ENCODE data around the gene RAMP2. TPM values are rescaled to one million over a fixed set of nuclear protein-coding genes. Genes with fewer than 3 reads are reported as not detected.

RAMP2 gene
- polyA plus RNA-seq, 4 donors, result 1.1 to 48.2 (median 16.4) TPM

- Histone ChIP-seq H3K27ac (ENCODE audit: low read depth in 1 of 3, low read length in 2 of 3) (peak within 1 kb of the TSS; percentile 82 to 92 (median 87)), H3K4me3 (ENCODE audit: low read depth in 1 of 3, low read length in 3 of 3) (peak within 1 kb of the TSS; percentile 81 to 94 (median 94)), H3K9me3 (ENCODE audit: control insufficient read depth in 2 of 2, insufficient read depth in 1 of 2, low read depth in 1 of 2, low read length in 1 of 2) (no peaks in the 10 kb centered on the region), H3K4me1 (ENCODE audit: control insufficient read depth in 3 of 3, insufficient read depth in 2 of 3, low read depth in 1 of 3, low read length in 2 of 3) (peaks cover 2 to 40% (median 5%) of the 10 kb centered on the region in 3 donors), H3K27me3 (ENCODE audit: control insufficient read depth in 3 of 3, insufficient read depth in 3 of 3, low read length in 3 of 3) (no peaks in the 10 kb centered on the region), H3K36me3 (ENCODE audit: control insufficient read depth in 3 of 3, insufficient read depth in 2 of 3, low read depth in 1 of 3, low read length in 3 of 3) (peaks cover 0 to 28% (median 0%) of the 10 kb centered on the region in 3 donors)
- no peak for FAIRE-seq
- peak; percentile 88 to 94 for DNase-seq
- 26% methylated on average over 66 of the region's 66 CpGs for WGBS, 3 donors
These were observed 37.7 kb downstream of the RAMP2 start, which contains the start of the genes CNTD1 and COA3 for GRCh38 chr17:42798383-42799380. Gene CNTD1, plus strand, starts transcription at chr17:42798861. Its CDS starts 207 bp downstream, at chr17:42799068. Gene COA3, minus strand, starts transcription at chr17:42798704. Its CDS starts 23 bp downstream, at chr17:42798681.

GRCh38 chr17:42803074-42803883 lies 42.3 kb downstream of the RAMP2 start:
- H3K36me3 ChIP-seq (ENCODE audit: control insufficient read depth in 3 of 3, insufficient read depth in 2 of 3, low read depth in 1 of 3, low read length in 3 of 3), result no peaks in the 10 kb centered on the region
- no peaks in the 10 kb centered on the region for H3K27me3 ChIP-seq (ENCODE audit: control insufficient read depth in 3 of 3, insufficient read depth in 3 of 3, low read length in 3 of 3)
- peaks cover 5 to 45% (median 6%) of the 10 kb centered on the region in 3 donors for H3K4me1 ChIP-seq (ENCODE audit: control insufficient read depth in 3 of 3, insufficient read depth in 2 of 3, low read depth in 1 of 3, low read length in 2 of 3)
- no peak overlapping the region for H3K4me3 ChIP-seq (ENCODE audit: low read depth in 1 of 3, low read length in 3 of 3)
- H3K9me3 ChIP-seq (ENCODE audit: control insufficient read depth in 2 of 2, insufficient read depth in 1 of 2, low read depth in 1 of 2, low read length in 1 of 2), result no peaks in the 10 kb centered on the region
- peak overlapping the region in 1 of 3 donors; percentile 30 for H3K27ac ChIP-seq (ENCODE audit: low read depth in 1 of 3, low read length in 2 of 3)
- whole genome bisulfite sequencing, 3 donors, result 25 to 55% (median 55%) methylated on average over 2 of the region's 2 CpGs
- DNase-seq (no peak), FAIRE-seq (no peak)

- peak; percentile 64 to 83 for DNase-seq
- no peak for FAIRE-seq
- H3K9me3 ChIP-seq (ENCODE audit: control insufficient read depth in 2 of 2, insufficient read depth in 1 of 2, low read depth in 1 of 2, low read length in 1 of 2), result no peaks in the 10 kb centered on the region
- no peaks in the 10 kb centered on the region for H3K27me3 ChIP-seq (ENCODE audit: control insufficient read depth in 3 of 3, insufficient read depth in 3 of 3, low read length in 3 of 3)
- peaks cover 2 to 39% (median 4%) of the 10 kb centered on the region in 3 donors for H3K4me1 ChIP-seq (ENCODE audit: control insufficient read depth in 3 of 3, insufficient read depth in 2 of 3, low read depth in 1 of 3, low read length in 2 of 3)
- no peak overlapping the region for H3K4me3 ChIP-seq (ENCODE audit: low read depth in 1 of 3, low read length in 3 of 3)
- 25 to 78% (median 52%) methylated on average over 1 of the region's 1 CpG for WGBS, 3 donors
- peaks cover 0 to 2% (median 0%) of the 10 kb centered on the region in 3 donors for H3K36me3 ChIP-seq (ENCODE audit: control insufficient read depth in 3 of 3, insufficient read depth in 2 of 3, low read depth in 1 of 3, low read length in 3 of 3)
- H3K27ac ChIP-seq (ENCODE audit: low read depth in 1 of 3, low read length in 2 of 3), result peak overlapping the region in 2 of 3 donors; percentile 18 to 77
These were observed 43.9 kb downstream of the RAMP2 start for GRCh38 chr17:42804918-42805367.

GRCh38 chr17:42806249-42806648 lies 45.2 kb downstream of the RAMP2 start:
- Histone ChIP-seq H3K4me1 (ENCODE audit: control insufficient read depth in 3 of 3, insufficient read depth in 2 of 3, low read depth in 1 of 3, low read length in 2 of 3) (peaks cover 2 to 39% (median 4%) of the 10 kb centered on the region in 3 donors), H3K36me3 (ENCODE audit: control insufficient read depth in 3 of 3, insufficient read depth in 2 of 3, low read depth in 1 of 3, low read length in 3 of 3) (peaks cover 0 to 2% (median under 1%) of the 10 kb centered on the region in 3 donors), H3K27ac (ENCODE audit: low read depth in 1 of 3, low read length in 2 of 3) (peak overlapping the region in 2 of 3 donors; percentile 53 to 77), H3K4me3 (ENCODE audit: low read depth in 1 of 3, low read length in 3 of 3) (no peak overlapping the region), H3K27me3 (ENCODE audit: control insufficient read depth in 3 of 3, insufficient read depth in 3 of 3, low read length in 3 of 3) (no peaks in the 10 kb centered on the region), H3K9me3 (ENCODE audit: control insufficient read depth in 2 of 2, insufficient read depth in 1 of 2, low read depth in 1 of 2, low read length in 1 of 2) (no peaks in the 10 kb centered on the region)
- FAIRE-seq, result no peak
- WGBS, 3 donors, result 21 to 66% (median 45%) methylated on average over 1 of the region's 1 CpG
- DNase-seq, result peak; percentile 87 to 89

GRCh38 chr17:42809250-42809649 lies 48.2 kb downstream of the RAMP2 start:
- Histone ChIP-seq H3K9me3 (ENCODE audit: control insufficient read depth in 2 of 2, insufficient read depth in 1 of 2, low read depth in 1 of 2, low read length in 1 of 2) (no peaks in the 10 kb centered on the region), H3K27me3 (ENCODE audit: control insufficient read depth in 3 of 3, insufficient read depth in 3 of 3, low read length in 3 of 3) (no peaks in the 10 kb centered on the region), H3K4me1 (ENCODE audit: control insufficient read depth in 3 of 3, insufficient read depth in 2 of 3, low read depth in 1 of 3, low read length in 2 of 3) (peaks cover 0 to 22% (median 4%) of the 10 kb centered on the region in 3 donors), H3K27ac (ENCODE audit: low read depth in 1 of 3, low read length in 2 of 3) (no peak overlapping the region), H3K36me3 (ENCODE audit: control insufficient read depth in 3 of 3, insufficient read depth in 2 of 3, low read depth in 1 of 3, low read length in 3 of 3) (peaks cover 4 to 14% (median 5%) of the 10 kb centered on the region in 3 donors), H3K4me3 (ENCODE audit: low read depth in 1 of 3, low read length in 3 of 3) (no peak overlapping the region)
- 29 to 44% (median 40%) methylated on average over 3 of the region's 3 CpGs for WGBS, 3 donors
- no peak for DNase-seq
- no peak for FAIRE-seq

Other genes with a start within 250 kb of the RAMP2 start
- 10 to 100 TPM; 25.3 to 47.0 (median 32.7) TPM for gene NAGLU, start 225.0 kb upstream of the RAMP2 start, polyA plus RNA-seq
- 1 to 10 TPM; 2.0 to 2.7 (median 2.3) TPM for gene HSD17B1, start 208.3 kb upstream of the RAMP2 start, polyA plus RNA-seq
- gene COASY, start 199.1 kb upstream of the RAMP2 start, polyA plus RNA-seq, result 100 to 1,000 TPM in 2 of 4 donors, 10 to 100 TPM in 2; 72.6 to 153 (median 101) TPM
- gene MLX, start 194.1 kb upstream of the RAMP2 start, polyA plus RNA-seq, result 100 to 1,000 TPM in 2 of 4 donors, 10 to 100 TPM in 2; 46.5 to 144 (median 89.4) TPM
- 1 to 10 TPM in 3 of 4 donors, under 1 TPM in 1; 0.89 to 5.7 (median 3.5) TPM for gene PSMC3IP, start 183.5 kb upstream of the RAMP2 start, polyA plus RNA-seq
- gene RETREG3, start 151.9 kb upstream of the RAMP2 start, polyA plus RNA-seq, result 10 to 100 TPM in 3 of 4 donors, 1 to 10 TPM in 1; 8.4 to 42.3 (median 17.0) TPM
- 10 to 100 TPM; 22.8 to 43.3 (median 33.3) TPM for gene TUBG1, start 151.5 kb upstream of the RAMP2 start, polyA plus RNA-seq
- 10 to 100 TPM in 1 of 4 donors, 1 to 10 TPM in 3; 1.3 to 15.4 (median 4.9) TPM for gene TUBG2, start 101.9 kb upstream of the RAMP2 start, polyA plus RNA-seq
- 10 to 100 TPM in 2 of 4 donors, 1 to 10 TPM in 2; 2.2 to 13.4 (median 9.0) TPM for gene PLEKHH3, start 84.2 kb upstream of the RAMP2 start, polyA plus RNA-seq
- gene CCR10, start 79.4 kb upstream of the RAMP2 start, polyA plus RNA-seq, result 1 to 10 TPM in 2 of 4 donors, under 1 TPM in 1, not detected in 1; 0.38 to 4.6 (median 1.1) TPM
- 1 to 10 TPM in 2 of 4 donors, under 1 TPM in 1, not detected in 1; 0.54 to 2.7 (median 2.5) TPM for gene CNTNAP1, start 78.7 kb upstream of the RAMP2 start, polyA plus RNA-seq
- gene EZH1, start 16.2 kb upstream of the RAMP2 start, polyA plus RNA-seq, result 10 to 100 TPM in 3 of 4 donors, 1 to 10 TPM in 1; 8.1 to 33.0 (median 13.0) TPM
- gene VPS25, start 12.2 kb downstream of the RAMP2 start, polyA plus RNA-seq, result 100 to 1,000 TPM in 2 of 4 donors, 10 to 100 TPM in 2; 85.7 to 117 (median 94.3) TPM
- gene WNK4, start 19.4 kb downstream of the RAMP2 start, polyA plus RNA-seq, result 10 to 100 TPM in 1 of 4 donors, 1 to 10 TPM in 2, under 1 TPM in 1; 0.67 to 25.6 (median 1.5) TPM
- 100 to 1,000 TPM; 101 to 317 (median 296) TPM for gene COA3, start 37.5 kb downstream of the RAMP2 start, polyA plus RNA-seq
- 1 to 10 TPM in 1 of 4 donors, under 1 TPM in 1, not detected in 2; 0.52 to 2.3 TPM for gene CNTD1, start 37.6 kb downstream of the RAMP2 start, polyA plus RNA-seq
- gene BECN1, start 63.1 kb downstream of the RAMP2 start, polyA plus RNA-seq, result 10 to 100 TPM; 73.5 to 96.8 (median 81.1) TPM
- gene PSME3, start 72.2 kb downstream of the RAMP2 start, polyA plus RNA-seq, result 10 to 100 TPM; 49.9 to 93.0 (median 61.2) TPM
- 1 to 10 TPM in 2 of 4 donors, under 1 TPM in 2; 0.54 to 1.3 (median 0.89) TPM for gene AOC2, start 83.4 kb downstream of the RAMP2 start, polyA plus RNA-seq
- gene AOC3, start 90.0 kb downstream of the RAMP2 start, polyA plus RNA-seq, result 10 to 100 TPM in 1 of 4 donors, 1 to 10 TPM in 3; 1.3 to 30.0 (median 3.1) TPM
- 10 to 100 TPM in 1 of 4 donors, 1 to 10 TPM in 3; 1.4 to 12.1 (median 4.3) TPM for gene G6PC1, start 139.6 kb downstream of the RAMP2 start, polyA plus RNA-seq
- gene AARSD1, start 203.2 kb downstream of the RAMP2 start, polyA plus RNA-seq, result 10 to 100 TPM; 27.3 to 47.4 (median 40.5) TPM
- gene PTGES3L, start 218.9 kb downstream of the RAMP2 start, polyA plus RNA-seq, result 1 to 10 TPM in 2 of 4 donors, under 1 TPM in 2; 0.67 to 2.0 (median 0.94) TPM
- 10 to 100 TPM in 1 of 4 donors, 1 to 10 TPM in 3; 7.2 to 13.9 (median 8.0) TPM for gene RUNDC1, start 219.3 kb downstream of the RAMP2 start, polyA plus RNA-seq
- 1,000 to 10,000 TPM; 1,737 to 4,151 (median 2,370) TPM for gene RPL27, start 237.2 kb downstream of the RAMP2 start, polyA plus RNA-seq
- gene IFI35, start 245.6 kb downstream of the RAMP2 start, polyA plus RNA-seq, result 10 to 100 TPM; 51.5 to 62.4 (median 59.7) TPM

All from small intestine (tissue), 7 donors.